ENCODE measurements around the gene DAZL.

- TF ChIP-seq SMC3 (IDR thresholded peaks at IDR 0.05; ENCODE audit: borderline replicate concordance, low read length) (no peak), BHLHE40 (IDR thresholded peaks at IDR 0.05; ENCODE audit: borderline replicate concordance in 1 of 2, low read depth in 2 of 2, low read length in 1 of 2) (no peak), ZNF207 (IDR thresholded peaks at IDR 0.05; ENCODE audit: borderline replicate concordance) (no peak), POLR2AphosphoS5 (IDR thresholded peaks at IDR 0.05; ENCODE audit: low read length) (no peak), PAX5 (IDR thresholded peaks at IDR 0.05; ENCODE audit: borderline replicate concordance, low read depth, low read length) (no peak), RAD21 (IDR thresholded peaks at IDR 0.05; ENCODE audit: insufficient read depth, low read depth, low read length) (no peak), MYB (IDR thresholded peaks at IDR 0.05; ENCODE audit: borderline replicate concordance, low read depth, low read length) (no peak), RFX5 (IDR thresholded peaks at IDR 0.05; ENCODE audit: low read depth, low read length) (no peak)
These were observed 49.8 kb upstream of the DAZL start for GRCh38 chr3:16654976-16655375.
